ENCODE measurements around the gene NFYC.

GRCh38 chr1:40664791-40665190 lies 26.7 kb upstream of the NFYC start:
- TF ChIP-seq POLR2A (IDR thresholded peaks at IDR 0.05) = no peak
- no peak for TF ChIP-seq CTCF (IDR thresholded peaks at IDR 0.05)
